HG03159 (cell line): Measurements from ENCODE around the gene CLIC1.

Experiments used
- ATAC-seq: cut with Tn5 transposase; IDR thresholded peaks from one replicate; pipeline ENCODE4 v1.9.1; 2021; ENCODE audit warnings: mild to moderate bottlenecking, moderate library complexity; ENCODE audit not compliant: unreplicated experiment

CLIC1 gene

DNA sequence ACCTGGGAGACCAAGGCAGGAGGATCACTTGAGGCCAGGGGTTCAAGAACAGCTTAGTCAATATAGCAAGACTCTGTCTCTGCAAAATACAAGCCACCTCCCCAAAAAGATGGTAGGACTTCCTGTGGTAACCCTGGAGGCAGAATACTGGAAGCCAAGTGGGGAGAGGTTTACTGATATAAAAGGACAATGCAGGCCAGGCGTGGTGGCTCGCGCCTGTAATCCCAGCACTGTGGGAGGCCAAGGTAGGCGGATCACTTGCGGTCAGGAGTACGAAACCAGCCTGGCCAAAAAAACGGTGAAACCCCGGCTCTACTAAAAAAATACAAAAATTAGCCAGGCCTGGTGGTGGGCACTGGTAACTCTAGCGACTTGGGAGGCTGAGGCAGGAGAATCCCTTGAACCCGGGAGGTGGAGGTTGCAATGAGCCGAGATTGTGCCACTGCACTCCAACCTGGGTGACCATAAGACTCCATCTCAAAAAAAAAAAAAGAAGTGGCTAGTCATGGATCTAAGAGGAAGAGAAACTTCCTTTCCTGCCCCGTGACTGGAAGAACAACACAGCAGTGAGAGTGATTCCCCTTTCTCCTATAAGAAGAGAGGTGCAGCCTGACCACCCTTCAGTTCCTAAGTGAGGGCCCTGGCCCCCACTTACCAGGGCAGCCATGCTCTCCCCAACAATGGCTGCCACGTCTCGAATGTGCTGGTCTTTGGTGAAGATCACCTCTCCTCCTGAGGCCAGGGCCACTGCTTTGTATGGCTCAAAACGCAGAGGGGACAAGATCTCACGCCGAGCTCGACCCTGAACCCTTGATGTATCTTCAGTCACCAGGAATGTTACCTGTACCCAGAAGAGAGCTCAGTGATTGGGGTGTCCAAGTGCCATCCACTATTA lies 32.3 kb upstream of the CLIC1 start:
- no peak for ATAC-seq

- ATAC-seq, result no peak
These were observed 30.8 kb upstream of the CLIC1 start for GRCh38 chr6:31767096-31767645.

DNA sequence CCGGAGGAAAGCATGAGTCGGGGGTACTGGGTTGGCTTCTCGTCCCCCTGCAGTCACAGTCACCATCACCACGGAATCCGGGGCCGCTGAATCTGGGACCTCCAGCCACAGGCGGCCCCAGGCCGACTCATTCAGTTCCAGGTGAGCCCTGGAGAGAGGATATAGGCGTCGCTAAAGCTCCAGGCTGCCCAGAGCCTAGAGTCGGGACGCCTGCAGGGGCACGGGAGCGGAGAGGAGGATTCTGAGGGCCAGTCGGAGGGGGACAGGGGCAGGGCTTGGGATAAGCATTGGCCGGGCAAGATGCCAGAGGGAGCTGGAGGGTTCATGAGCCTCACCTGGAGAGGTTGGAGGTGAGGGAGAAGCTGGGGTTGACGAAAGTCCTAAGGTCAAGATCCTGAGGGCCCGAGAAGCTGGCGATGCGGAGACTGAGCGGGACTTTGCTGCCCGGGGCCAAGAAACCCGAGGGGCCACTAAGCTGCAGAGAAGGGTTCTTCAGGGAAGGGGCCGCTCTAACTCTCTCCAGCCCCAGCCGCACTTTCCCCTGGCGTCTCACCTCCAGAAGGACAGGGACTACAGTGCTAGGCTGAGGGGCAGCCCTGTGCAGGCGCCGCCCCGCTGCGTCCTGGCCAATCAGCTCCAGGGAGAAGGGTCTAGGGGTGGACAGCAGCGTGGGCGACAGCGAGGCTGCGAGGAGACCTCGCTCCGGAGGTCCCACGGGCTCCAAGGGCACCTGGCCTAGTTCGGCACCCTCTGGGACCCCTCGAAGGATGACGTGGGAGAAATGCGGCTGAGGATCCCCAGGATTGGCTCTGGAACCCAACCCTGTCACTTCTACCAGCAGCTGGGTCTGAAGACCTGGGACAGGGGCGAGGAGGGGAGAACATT lies 29.8 kb upstream of the CLIC1 start:
- ATAC-seq, result no peak

GRCh38 chr6:31765559-31765909 lies 29.2 kb upstream of the CLIC1 start:
- no peak for ATAC-seq

- no peak for ATAC-seq
These were observed 27.9 kb upstream of the CLIC1 start for GRCh38 chr6:31764198-31764597.

GRCh38 chr6:31763619-31763940 lies 27.2 kb upstream of the CLIC1 start:
- no peak for ATAC-seq

DNA sequence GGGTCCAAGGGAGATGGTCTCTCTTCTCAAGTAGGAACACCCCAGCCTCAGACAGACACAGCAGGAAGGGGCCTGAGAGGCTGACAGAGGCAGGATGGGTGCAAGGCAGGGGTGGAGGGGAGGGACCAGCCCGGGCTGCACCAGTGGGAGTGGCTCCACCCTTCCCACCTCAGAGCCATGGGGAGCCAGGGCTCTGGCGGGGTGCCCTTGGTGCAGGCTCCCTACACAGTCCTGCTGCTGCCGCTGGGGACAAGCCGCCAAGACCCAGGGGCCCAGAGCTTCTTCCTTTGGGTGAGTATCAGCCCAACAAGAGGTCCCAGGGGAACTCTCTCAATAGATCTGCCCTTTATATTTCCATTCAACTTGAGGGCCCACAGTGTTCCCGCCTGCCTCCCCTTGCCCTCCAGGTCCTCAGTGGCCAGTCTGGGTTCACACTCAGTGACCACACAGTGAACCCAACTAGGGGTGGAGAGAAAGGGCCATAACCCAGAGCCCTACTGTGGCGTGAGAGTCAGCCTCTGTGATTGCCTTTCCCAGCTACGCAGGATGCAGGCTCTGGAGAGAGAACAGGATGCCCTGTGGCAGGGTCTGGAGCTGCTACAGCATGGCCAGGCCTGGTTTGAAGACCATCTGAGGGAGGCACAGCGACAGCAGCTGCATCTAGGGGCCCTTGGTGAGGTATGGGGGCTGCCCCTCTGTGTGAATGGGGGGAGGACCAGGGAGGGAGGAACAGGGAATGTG lies 26.7 kb upstream of the CLIC1 start:
- ATAC-seq, result no peak

DNA sequence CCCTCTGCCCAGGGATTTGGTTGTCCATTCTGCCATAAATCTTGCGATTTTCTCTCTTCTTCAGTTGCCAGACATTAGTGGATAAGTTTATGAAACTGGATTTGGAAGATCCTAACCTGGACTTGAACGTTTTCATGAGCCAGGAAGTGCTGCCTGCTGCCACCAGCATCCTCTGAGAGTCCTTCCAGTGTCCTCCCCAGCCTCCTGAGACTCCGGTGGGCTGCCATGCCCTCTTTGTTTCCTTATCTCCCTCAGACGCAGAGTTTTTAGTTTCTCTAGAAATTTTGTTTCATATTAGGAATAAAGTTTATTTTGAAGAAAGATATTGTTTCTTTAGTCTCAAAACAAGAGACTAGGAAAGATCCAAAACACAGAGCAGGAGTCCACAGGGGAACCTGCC lies 26.0 kb upstream of the CLIC1 start, which contains the start of gene SAPCD1:
Gene SAPCD1, plus strand, starts transcription at position 301 of the 400 bp plus-strand sequence. CDS start 399 bp downstream, outside the sequence.
- ATAC-seq, result no peak

DNA sequence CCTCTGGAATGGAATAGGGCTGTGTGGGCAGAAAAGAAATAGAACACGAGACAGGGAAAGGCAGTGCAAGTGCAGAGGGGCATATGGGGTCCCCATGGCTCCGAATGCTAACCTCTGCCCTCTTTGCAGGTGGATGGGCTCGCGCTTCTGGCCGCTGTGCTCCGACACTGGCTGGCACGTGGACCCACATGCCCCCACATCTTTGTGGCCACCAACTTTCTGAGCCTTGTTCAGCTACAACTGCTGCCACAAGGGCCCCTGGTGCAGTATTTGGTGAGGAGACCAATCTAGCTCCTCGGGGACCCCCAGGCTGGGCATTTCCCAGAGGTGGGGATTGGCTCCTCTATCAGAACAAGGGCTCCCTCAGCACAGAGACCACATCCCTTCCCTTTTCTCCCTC lies 25.0 kb upstream of the CLIC1 start:
- ATAC-seq, result no peak

DNA sequence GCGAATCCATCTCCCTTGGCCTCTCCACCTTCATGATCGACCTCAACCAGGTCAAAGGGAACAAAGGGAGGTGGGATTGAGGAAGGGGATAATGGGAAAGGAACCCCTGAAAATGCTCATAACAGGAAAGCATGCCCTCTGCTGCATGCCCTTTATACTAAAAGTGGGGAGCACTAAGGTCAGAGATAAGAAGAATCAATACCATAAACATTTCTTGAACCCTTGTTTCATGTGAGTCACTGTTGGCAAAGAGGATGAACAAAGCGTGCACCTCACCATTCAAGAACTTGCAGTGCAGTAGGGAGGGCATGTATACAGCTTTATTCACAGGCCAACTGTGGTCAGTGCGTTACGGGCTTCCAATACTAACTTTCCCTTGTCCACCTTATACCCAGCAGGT lies 24.5 kb upstream of the CLIC1 start:
- ATAC-seq, result no peak

DNA sequence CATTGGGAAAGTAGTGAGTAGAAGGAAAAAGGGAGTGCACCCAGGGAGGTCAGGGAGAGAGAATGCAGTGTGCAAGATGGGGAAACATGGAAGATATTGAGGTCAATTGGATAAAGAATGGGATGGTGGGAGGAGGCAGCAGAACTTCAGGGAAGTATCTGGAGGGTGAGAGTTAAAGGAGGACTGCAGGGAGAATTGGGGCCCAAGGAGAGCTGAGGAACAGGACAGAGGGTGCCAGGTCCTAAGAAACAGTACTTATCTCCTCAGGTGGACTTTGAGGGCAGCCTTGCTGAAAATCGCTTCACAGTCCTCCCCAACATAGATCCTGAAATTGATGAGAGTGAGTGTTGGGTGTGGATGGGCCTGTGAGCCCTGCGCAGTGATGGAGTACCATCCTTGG lies 22.0 kb upstream of the CLIC1 start:
- ATAC-seq, result no peak

GRCh38 chr6:31752739-31753319 lies 16.5 kb upstream of the CLIC1 start:
- no peak for ATAC-seq

- no peak for ATAC-seq
These were observed 14.2 kb upstream of the CLIC1 start for GRCh38 chr6:31750411-31751022.

DNA sequence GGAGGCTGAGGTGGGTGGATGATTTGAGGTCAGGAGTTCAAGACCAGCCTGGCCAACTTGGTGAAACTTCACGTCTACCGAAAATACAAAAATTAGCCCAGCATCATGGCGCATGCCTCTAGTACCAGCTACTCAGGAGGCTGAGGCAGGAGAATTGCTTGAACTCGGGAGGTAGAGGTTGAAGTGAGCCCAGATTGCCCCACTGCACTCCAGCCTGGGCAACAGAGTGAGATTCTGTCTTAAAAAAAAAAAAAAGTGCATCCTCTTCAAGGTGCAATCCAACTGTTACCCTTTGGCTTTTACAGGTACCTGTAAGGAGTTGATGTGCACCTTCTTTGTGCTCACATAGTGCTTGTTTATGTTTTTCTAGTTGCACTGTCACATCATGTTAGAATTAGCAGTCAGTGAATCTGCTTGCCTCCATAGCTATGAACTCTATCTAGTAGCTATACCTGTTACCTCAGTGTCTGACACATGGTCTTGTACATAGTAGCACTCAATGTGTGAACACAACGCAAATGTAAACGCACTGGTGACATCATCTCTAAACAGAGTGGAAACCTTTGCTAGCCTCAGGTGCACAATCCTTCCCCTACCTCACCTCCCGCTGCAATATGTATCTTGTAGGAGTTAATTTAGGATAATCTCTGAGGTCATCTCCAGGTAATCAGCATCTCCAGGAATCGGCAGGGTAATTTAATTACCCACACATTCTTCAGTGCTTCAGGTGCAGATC lies 13.1 kb upstream of the CLIC1 start:
- ATAC-seq, result no peak

DNA sequence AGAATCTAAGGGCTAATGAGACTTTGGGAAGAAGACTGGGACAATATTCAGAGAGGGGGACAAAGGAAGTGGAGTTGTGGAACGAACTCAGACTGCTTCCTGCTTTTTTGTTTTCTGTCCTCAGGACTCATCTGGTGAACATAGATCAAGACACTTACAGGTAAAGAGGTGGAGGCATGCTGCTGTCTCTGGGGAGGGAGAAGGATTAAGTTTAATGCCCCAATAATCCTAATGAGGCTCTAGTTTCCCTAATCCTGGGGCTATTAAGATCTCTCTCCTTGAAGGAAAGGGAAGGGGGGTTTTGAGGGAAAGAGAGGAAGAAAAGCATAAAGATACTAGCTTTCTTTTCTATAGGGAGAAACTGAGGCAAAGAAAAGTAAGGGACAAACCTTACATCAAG lies 8.1 kb upstream of the CLIC1 start:
- ATAC-seq, result no peak

DNA sequence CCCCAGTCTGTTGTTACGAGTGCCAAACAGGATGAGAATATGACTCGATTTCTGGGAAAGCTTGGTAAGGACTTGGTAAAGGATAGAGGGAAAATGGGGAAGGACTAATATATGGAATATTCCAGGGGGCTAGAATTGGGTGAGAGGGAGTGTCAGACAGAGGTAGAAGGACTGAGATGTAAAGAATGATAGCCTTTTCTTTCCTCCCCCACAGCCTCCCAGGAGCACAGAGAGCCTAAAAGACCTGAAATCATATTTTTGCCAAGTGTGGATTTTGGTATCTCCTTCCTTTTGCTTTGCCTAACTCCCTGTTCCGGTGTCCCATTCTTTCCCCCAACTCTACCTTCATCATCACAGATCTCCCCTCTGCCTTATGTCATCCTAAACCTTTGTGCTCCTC lies 6.6 kb upstream of the CLIC1 start:
- no peak for ATAC-seq

- ATAC-seq, result no peak
These were observed 5.5 kb upstream of the CLIC1 start for GRCh38 chr6:31741815-31742214.

DNA sequence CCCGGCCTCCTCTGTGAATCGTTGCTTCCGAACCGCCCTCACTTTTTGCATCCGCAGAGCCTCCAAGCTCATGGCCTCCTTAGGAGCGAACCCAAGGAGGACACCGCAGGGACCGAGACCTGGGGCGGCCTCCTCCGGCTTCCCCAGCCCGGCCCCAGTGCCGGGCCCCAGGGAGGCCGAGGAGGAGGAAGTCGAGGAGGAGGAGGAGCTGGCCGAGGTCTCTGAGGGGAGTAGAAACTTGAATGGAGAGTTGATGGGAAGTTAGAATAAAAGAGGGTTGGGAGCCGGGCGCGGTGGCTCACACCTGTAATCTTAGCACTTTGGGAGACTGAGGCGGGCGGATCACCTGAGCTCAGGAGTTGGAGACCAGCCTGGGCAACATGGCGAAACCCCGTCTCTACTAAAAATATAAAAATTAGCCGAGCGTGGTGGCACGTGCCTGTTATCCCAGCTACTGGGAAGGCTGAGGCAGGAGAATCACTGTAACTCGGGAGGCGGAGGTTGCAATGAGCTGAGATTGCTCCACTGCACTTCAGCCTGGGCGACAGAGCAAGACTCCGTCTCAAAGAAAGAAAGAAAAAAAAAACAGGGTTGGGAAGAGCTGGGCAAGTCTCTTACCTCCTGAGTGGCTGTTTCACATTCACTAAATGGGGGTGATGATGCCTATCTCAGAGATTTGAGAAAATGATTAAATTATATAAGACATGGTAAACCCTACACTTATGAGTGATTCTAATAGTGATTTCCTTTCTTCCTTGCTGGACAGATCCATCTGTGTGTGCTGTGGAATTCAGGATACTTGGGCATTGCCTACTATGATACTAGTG lies 4.3 kb upstream of the CLIC1 start:
- no peak for ATAC-seq
